Sigmoid colon (tissue), 4 donors: Measurements from ENCODE around the gene NID1.

Experiments
- CTCF ChIP-seq, 4 experiments: fragments of 450-650 bp in 3 of 4; fragments of 200-600 bp in 1 of 4; IDR thresholded peaks; one replicate each; pipeline ENCODE4 v1.5.1; 2016 to 2019; ENCODE audit warnings: antibody characterized with exemption in 4 of 4, mild to moderate bottlenecking in 3 of 4, moderate library complexity in 2 of 4
- EP300 ChIP-seq, 4 donors: sonication (generic); formaldehyde crosslinking; IDR thresholded peaks; one replicate each; pipeline ENCODE4 v1.6.1; 2017; ENCODE audit warnings: antibody characterized with exemption in 4 of 4
- POLR2A ChIP-seq, 2 donors: fragments of 450-650 bp; IDR thresholded peaks; one replicate each; pipeline ENCODE4 v1.6.1; 2016; ENCODE audit warnings: antibody characterized with exemption in 2 of 2, mild to moderate bottlenecking in 2 of 2, moderate library complexity in 2 of 2

- TF ChIP-seq CTCF (IDR thresholded peaks at IDR 0.05) (no peak), POLR2A (IDR thresholded peaks at IDR 0.05) (no peak), EP300 (IDR thresholded peaks at IDR 0.05) (no peak)
Measured at GRCh38 chr1:236108027-236108648, 43.2 kb upstream of the NID1 start.
